Transverse colon (tissue), 4 donors: ENCODE measurements around the gene SLC4A2. TPM values are rescaled to one million over a fixed set of nuclear protein-coding genes. Genes with fewer than 3 reads are reported as not detected.

ENCODE experiments used
- DNase-seq: peaks from one replicate; pipeline ENCODE4 v3.0.0-alpha.2; 2019
- H3K27ac ChIP-seq, 4 donors: fragments of 200-600 bp; sonication (generic); 2 replicates each; pipeline ENCODE4 v1.5.1; 2016 to 2018; ENCODE audit warnings: inconsistent platforms in 4 of 4
- H3K27me3 ChIP-seq: fragments of 200-600 bp; sonication (generic); 2 replicates; pipeline ENCODE4 v1.5.1; 2017; ENCODE audit warnings: inconsistent platforms
- H3K36me3 ChIP-seq, 4 donors: fragments of 200-600 bp; sonication (generic); 2 replicates each; pipeline ENCODE4 v1.5.1; 2017 to 2019; ENCODE audit warnings: inconsistent platforms in 4 of 4
- H3K4me1 ChIP-seq, 4 donors: fragments of 200-600 bp; sonication (generic); 2 replicates each; pipeline ENCODE4 v1.5.1; 2017 to 2020; ENCODE audit warnings: inconsistent platforms in 4 of 4
- H3K4me3 ChIP-seq, 4 donors: fragments of 200-600 bp; sonication (generic); 1 replicate in 1 of 4; 2 replicates in 3 of 4; pipeline versions ENCODE4 v1.5.1 to v1.6.1; 2017 to 2019; ENCODE audit warnings: inconsistent platforms in 4 of 4
- H3K9me3 ChIP-seq, 2 donors: fragments of 200-600 bp; sonication (generic); 2 replicates each; pipeline ENCODE4 v1.5.1; 2017 to 2019; ENCODE audit warnings: inconsistent platforms in 2 of 2
- EP300 ChIP-seq: sonication (generic); formaldehyde crosslinking; IDR thresholded peaks from one replicate; pipeline ENCODE4 v1.6.1; 2017; ENCODE audit warnings: antibody characterized with exemption, low read depth
- POLR2A ChIP-seq: fragments of 450-650 bp; IDR thresholded peaks from one replicate; pipeline ENCODE4 v1.6.1; 2016; ENCODE audit warnings: antibody characterized with exemption, mild to moderate bottlenecking, moderate library complexity
- POLR2AphosphoS5 ChIP-seq, 3 donors: sonication (generic); formaldehyde crosslinking; IDR thresholded peaks; one replicate each; pipeline ENCODE4 v1.6.1; 2016; ENCODE audit warnings: antibody characterized with exemption in 3 of 3
- WGBS, 2 donors: methylation state at CpG; one replicate each; pipeline ENCODE4 v1.1.5; 2018; ENCODE audit warnings: low coverage in 1 of 2; 5-methylcytosine and 5-hydroxymethylcytosine counted together
- in situ Hi-C, 4 donors: fragments of 200-750 bp; cut with MboI; loops; one replicate each; pipeline versions ENCODE4 v1.15.0 to v1.15.1; 2017; ENCODE audit warnings: low sequenced_read_pairs in 3 of 4, low pct_ligation_motif_present in 1 of 4, low pct_unique_long_range_greater_than_20kb in 1 of 4
- intact Hi-C: fragments of 100-400 bp; cut with DNase I; formaldehyde crosslinking; loops from one replicate; pipeline ENCODE4 v1.15.1; 2023; ENCODE audit warnings: low total_unique reads
- total RNA-seq, 4 donors: library from RNA; depleted of rRNA; stranded (reverse); fragments of >200 nt; gene quantifications; one replicate each; pipeline ENCODE4 v1.1.0, GENCODE V29; 2016
- TF ChIP-seq, protein P1 (sequence below), 5 experiments: fragments of 200-600 bp in 3 of 5; fragments of 450-650 bp in 2 of 5; sonication (generic) in 3 of 5; IDR thresholded peaks; 1 replicate in 2 of 5; 2 replicates in 3 of 5; pipeline ENCODE4 v1.5.1; 2016 to 2017; ENCODE audit warnings: antibody characterized with exemption in 5 of 5, inconsistent platforms in 3 of 5, mild to moderate bottlenecking in 2 of 5, moderate library complexity in 1 of 5

SLC4A2 gene
- total RNA-seq, 4 donors from 2014 or later: 61.7 to 464 (median 83.2) TPM

DNA sequence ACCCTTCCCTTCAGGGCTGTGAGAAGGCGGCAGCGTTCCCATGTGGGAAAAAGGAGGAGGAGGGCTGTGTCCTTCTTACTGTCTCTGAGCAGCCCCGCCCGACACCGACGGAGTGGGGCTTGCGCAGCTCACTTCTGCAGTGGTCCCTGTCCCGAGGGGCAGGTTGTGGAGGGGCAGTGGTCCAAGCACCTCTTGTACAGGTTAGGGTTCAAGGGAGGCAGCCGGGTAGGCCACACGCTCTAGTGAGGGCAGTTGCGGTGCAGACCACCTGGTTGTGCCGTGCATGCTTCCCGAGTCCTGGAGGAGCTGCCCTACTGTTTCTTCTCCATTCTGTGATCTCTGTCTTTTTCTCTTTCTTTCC, 59.6 kb downstream of the SLC4A2 start:
- H3K9me3 ChIP-seq: no peaks in the 10 kb centered on the region
- H3K27ac ChIP-seq: no peak overlapping the region
- 92% methylated on average over 13 of the region's 13 CpGs; no CpG with 5 or more reads in 1 of the 2 donors for WGBS, 2 donors
- DNase-seq: no peak
- no peak overlapping the region for H3K4me3 ChIP-seq
- peaks cover 11 to 16% (median 14%) of the 10 kb centered on the region in 4 donors for H3K4me1 ChIP-seq
- intact Hi-C loops: no loop called here
- no peak for TF ChIP-seq EP300
- no peak for TF ChIP-seq POLR2AphosphoS5 (IDR thresholded peaks at IDR 0.05)
- no peak for TF ChIP-seq POLR2A
- TF ChIP-seq, protein P1, sequence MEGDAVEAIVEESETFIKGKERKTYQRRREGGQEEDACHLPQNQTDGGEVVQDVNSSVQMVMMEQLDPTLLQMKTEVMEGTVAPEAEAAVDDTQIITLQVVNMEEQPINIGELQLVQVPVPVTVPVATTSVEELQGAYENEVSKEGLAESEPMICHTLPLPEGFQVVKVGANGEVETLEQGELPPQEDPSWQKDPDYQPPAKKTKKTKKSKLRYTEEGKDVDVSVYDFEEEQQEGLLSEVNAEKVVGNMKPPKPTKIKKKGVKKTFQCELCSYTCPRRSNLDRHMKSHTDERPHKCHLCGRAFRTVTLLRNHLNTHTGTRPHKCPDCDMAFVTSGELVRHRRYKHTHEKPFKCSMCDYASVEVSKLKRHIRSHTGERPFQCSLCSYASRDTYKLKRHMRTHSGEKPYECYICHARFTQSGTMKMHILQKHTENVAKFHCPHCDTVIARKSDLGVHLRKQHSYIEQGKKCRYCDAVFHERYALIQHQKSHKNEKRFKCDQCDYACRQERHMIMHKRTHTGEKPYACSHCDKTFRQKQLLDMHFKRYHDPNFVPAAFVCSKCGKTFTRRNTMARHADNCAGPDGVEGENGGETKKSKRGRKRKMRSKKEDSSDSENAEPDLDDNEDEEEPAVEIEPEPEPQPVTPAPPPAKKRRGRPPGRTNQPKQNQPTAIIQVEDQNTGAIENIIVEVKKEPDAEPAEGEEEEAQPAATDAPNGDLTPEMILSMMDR (IDR thresholded peaks at IDR 0.05): no peak
- in situ Hi-C loops: no loop called here
- no peaks in the 10 kb centered on the region for H3K27me3 ChIP-seq
- peaks cover 0 to 15% (median 4%) of the 10 kb centered on the region in 4 donors for H3K36me3 ChIP-seq

DNA sequence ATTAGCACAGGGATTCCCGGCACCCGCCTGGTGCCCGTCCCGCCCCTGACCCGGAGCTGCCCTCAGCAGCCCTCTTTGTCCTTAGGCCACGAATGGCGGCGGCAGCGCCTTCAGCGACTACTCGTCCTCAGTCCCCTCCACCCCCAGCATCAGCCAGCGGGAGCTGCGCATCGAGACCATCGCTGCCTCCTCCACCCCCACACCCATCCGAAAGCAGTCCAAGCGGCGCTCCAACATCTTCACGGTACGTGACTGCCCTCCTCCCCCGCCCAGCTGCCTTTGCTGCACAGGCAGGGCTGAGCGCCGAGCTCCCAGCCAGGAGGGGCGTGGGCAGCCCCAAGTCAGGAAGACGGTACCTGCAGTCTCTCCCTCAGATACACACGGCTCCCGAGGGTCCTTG, 60.5 kb downstream of the SLC4A2 start:
- WGBS, 2 donors: 91% methylated on average over 27 of the region's 27 CpGs; no CpG with 5 or more reads in 1 of the 2 donors
- in situ Hi-C loops (loop anchor here in 1 of 4 donors (10.0 kb wide), 1 partner anchor 55 kb away; no protein-coding TSS in a partner anchor), intact Hi-C loops (loop anchor here (5.0 to 10.0 kb wide), 2 partner anchors 47 to 185 kb away; partner anchors contain the start of gene GBX1)
- H3K9me3 ChIP-seq: no peaks in the 10 kb centered on the region
- no peak for DNase-seq
- H3K27me3 ChIP-seq: no peaks in the 10 kb centered on the region
- no peak overlapping the region for H3K4me3 ChIP-seq
- H3K4me1 ChIP-seq: peaks cover 7 to 13% (median 11%) of the 10 kb centered on the region in 4 donors
- no peak for TF ChIP-seq POLR2AphosphoS5 (IDR thresholded peaks at IDR 0.05)
- no peak for TF ChIP-seq EP300
- TF ChIP-seq, protein P1 (IDR thresholded peaks at IDR 0.05): no peak
- TF ChIP-seq POLR2A: no peak
- H3K27ac ChIP-seq: no peak overlapping the region
- H3K36me3 ChIP-seq: peaks cover 0 to 15% (median 4%) of the 10 kb centered on the region in 4 donors

DNA sequence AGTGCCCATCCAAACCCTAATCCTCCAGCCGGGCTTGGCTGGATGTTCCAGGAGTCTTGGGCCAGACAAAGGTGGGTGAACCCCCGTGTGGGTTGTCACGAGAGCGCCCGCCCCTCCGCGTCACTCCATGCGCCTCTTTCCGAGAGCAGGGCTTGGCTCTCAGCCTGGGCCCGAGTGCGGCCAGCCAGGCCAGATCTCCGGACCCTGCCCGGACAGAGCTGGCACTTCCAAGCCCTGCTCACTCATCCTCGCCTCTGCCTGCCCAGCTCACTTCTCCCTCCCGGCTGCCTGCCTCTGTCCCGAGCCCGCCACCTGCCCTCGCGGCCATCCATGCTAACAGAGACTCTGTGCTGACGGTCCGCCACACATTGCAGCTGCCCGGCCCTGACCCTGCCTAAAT, 61.5 kb downstream of the SLC4A2 start:
- intact Hi-C loops: loop anchor here (5.0 to 10.0 kb wide), 2 partner anchors 46 to 184 kb away; partner anchors contain the start of gene GBX1

DNA sequence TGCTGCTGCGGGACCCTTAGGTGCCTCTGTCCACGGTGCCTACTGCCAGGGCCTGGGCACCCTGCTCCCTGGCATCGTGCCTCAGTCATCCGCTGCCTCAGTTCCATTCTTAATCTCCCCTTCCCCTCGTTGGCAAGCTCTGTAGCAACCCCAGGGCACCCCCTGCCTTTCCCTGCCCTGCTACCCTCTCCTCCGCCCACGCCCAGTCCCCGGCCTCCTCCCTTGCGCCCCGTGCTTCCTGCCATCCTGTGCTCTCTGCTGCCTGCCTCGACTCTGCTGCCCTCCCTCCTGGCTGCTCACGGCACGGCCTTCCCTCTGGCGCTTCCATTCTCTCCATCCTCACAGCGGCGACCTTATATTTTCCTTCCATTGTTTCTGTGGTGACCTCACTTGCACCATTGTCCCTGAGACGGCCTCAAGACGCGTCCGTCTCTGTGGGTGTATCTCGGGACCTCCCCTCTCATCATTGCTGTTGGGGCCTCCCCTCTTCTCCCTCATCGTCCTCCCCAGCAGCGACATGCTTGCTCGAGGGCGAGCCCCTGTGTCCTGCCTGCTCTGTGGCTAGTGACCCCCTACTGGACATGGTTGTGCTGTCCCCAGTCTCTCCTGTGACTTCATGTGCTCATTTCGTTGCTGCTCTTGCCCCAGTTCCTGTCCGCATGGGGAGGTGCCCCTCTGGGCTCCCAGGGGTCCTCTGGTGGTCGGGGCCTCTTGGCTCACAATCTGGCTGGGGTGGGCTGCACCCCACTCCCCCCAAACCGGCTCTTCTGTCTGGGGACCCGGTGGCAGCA, 62.2 kb downstream of the SLC4A2 start:
- no peak for DNase-seq
- H3K4me3 ChIP-seq: no peak overlapping the region
- peaks cover 0 to 18% (median 14%) of the 10 kb centered on the region in 4 donors for H3K4me1 ChIP-seq
- intact Hi-C loops (loop anchor here (5.0 to 10.0 kb wide), 2 partner anchors 46 to 183 kb away; partner anchors contain the start of gene GBX1), in situ Hi-C loops (loop anchor here in 1 of 4 donors (10.0 kb wide), 1 partner anchor 53 kb away; no protein-coding TSS in a partner anchor)
- H3K9me3 ChIP-seq: no peaks in the 10 kb centered on the region
- no peaks in the 10 kb centered on the region for H3K27me3 ChIP-seq
- no peak overlapping the region for H3K27ac ChIP-seq
- TF ChIP-seq, protein P1 (IDR thresholded peaks at IDR 0.05): no peak
- TF ChIP-seq POLR2A (no peak), EP300 (no peak), POLR2AphosphoS5 (IDR thresholded peaks at IDR 0.05) (no peak)
- 82 to 88% methylated on average over 17 to 30 of the region's 30 CpGs for WGBS, 2 donors
- H3K36me3 ChIP-seq: peaks cover 0 to 15% (median 4%) of the 10 kb centered on the region in 4 donors

More for the DNA sequence above, 61.5 kb downstream of the SLC4A2 start:
- Histone ChIP-seq H3K4me3 (no peak overlapping the region), H3K9me3 (no peaks in the 10 kb centered on the region), H3K36me3 (peaks cover 0 to 15% (median 4%) of the 10 kb centered on the region in 4 donors), H3K27me3 (no peaks in the 10 kb centered on the region), H3K27ac (no peak overlapping the region), H3K4me1 (peaks cover 3 to 18% (median 16%) of the 10 kb centered on the region in 4 donors)
- 91% methylated on average over 22 of the region's 22 CpGs; no CpG with 5 or more reads in 1 of the 2 donors for WGBS, 2 donors
- in situ Hi-C loops: loop anchor here in 1 of 4 donors (10.0 kb wide), 1 partner anchor 54 kb away; no protein-coding TSS in a partner anchor
- no peak for TF ChIP-seq POLR2AphosphoS5 (IDR thresholded peaks at IDR 0.05)
- no peak for DNase-seq
